ENCODE data around the gene CTIF.

The CTIF gene

GRCh38 chr18:48536516-48536915 is 2.3 kb upstream of the CTIF start:
- DNase-seq = no peak
- Mint-ChIP-seq H3K27me3 (ENCODE audit: low read depth, poor library complexity) (peaks cover 17% of the 10 kb centered on the region), H3K36me3 (ENCODE audit: low read depth) (no peaks in the 10 kb centered on the region), H3K27ac (no peak overlapping the region), H3K4me1 (peaks cover 8% of the 10 kb centered on the region), H3K4me3 (no peak overlapping the region), H3K9me3 (no peaks in the 10 kb centered on the region)
- no peak for TF ChIP-seq CTCF (IDR thresholded peaks at IDR 0.05)

- H3K36me3 Mint-ChIP-seq (ENCODE audit: low read depth) = no peaks in the 10 kb centered on the region
- H3K4me1 Mint-ChIP-seq = peaks cover 24% of the 10 kb centered on the region
- peak overlapping the region; percentile 88 for H3K4me3 Mint-ChIP-seq
- peaks cover 14% of the 10 kb centered on the region for H3K27me3 Mint-ChIP-seq (ENCODE audit: low read depth, poor library complexity)
- TF ChIP-seq CTCF (IDR thresholded peaks at IDR 0.05) = no peak
- peak; percentile 58 for DNase-seq
- no peaks in the 10 kb centered on the region for H3K9me3 Mint-ChIP-seq
- H3K27ac Mint-ChIP-seq = no peak overlapping the region
Measured at GRCh38 chr18:48539406-48540250, 797 bp downstream of the CTIF start.

- DNase-seq = peak; percentile 70
- Mint-ChIP-seq H3K4me3 (peak overlapping the region; percentile 88), H3K27ac (no peak overlapping the region), H3K4me1 (peaks cover 32% of the 10 kb centered on the region), H3K27me3 (ENCODE audit: low read depth, poor library complexity) (peaks cover 17% of the 10 kb centered on the region), H3K9me3 (no peaks in the 10 kb centered on the region), H3K36me3 (ENCODE audit: low read depth) (no peaks in the 10 kb centered on the region)
- TF ChIP-seq CTCF (IDR thresholded peaks at IDR 0.05) = no peak
Measured at GRCh38 chr18:48540251-48541025, 1.6 kb downstream of the CTIF start.

GRCh38 chr18:48541026-48541746 is 2.4 kb downstream of the CTIF start:
- Mint-ChIP-seq H3K27me3 (ENCODE audit: low read depth, poor library complexity) (peaks cover 14% of the 10 kb centered on the region), H3K36me3 (ENCODE audit: low read depth) (no peaks in the 10 kb centered on the region), H3K9me3 (no peaks in the 10 kb centered on the region), H3K27ac (no peak overlapping the region), H3K4me3 (peak overlapping the region; percentile 88), H3K4me1 (peaks cover 40% of the 10 kb centered on the region)
- DNase-seq = peak; percentile 75
- no peak for TF ChIP-seq CTCF (IDR thresholded peaks at IDR 0.05)

GRCh38 chr18:48541747-48542400 is 3.0 kb downstream of the CTIF start:
- no peaks in the 10 kb centered on the region for H3K9me3 Mint-ChIP-seq
- peaks cover 14% of the 10 kb centered on the region for H3K27me3 Mint-ChIP-seq (ENCODE audit: low read depth, poor library complexity)
- peak overlapping the region; percentile 88 for H3K4me3 Mint-ChIP-seq
- no peak for TF ChIP-seq CTCF (IDR thresholded peaks at IDR 0.05)
- H3K27ac Mint-ChIP-seq = no peak overlapping the region
- DNase-seq = no peak
- H3K36me3 Mint-ChIP-seq (ENCODE audit: low read depth) = no peaks in the 10 kb centered on the region
- peaks cover 47% of the 10 kb centered on the region for H3K4me1 Mint-ChIP-seq
